ENCODE data around the gene MEGF8. TPM values are rescaled to one million over a fixed set of nuclear protein-coding genes. Genes with fewer than 3 reads are reported as not detected.

The MEGF8 gene
- total RNA-seq, 2 donors from 2014 or later: 9.9 to 24.1 TPM

- no peaks in the 10 kb centered on the region for H3K36me3 ChIP-seq (replicated peaks in 1 of 2; ENCODE audit: insufficient read depth in 1 of 2, low read depth in 2 of 2)
- 36 to 64% methylated on average over 17 to 29 of the region's 29 CpGs for WGBS, 2 donors
- TF ChIP-seq POLR2A (IDR thresholded peaks at IDR 0.05) (no peak), CTCF (IDR thresholded peaks at IDR 0.05) (no peak)
- no peak overlapping the region for H3K27ac ChIP-seq
- intact Hi-C loops (cut with DNase I): no loop called here
- no peak overlapping the region for H3K4me3 ChIP-seq
- no peaks in the 10 kb centered on the region for H3K9me3 ChIP-seq
- H3K4me1 ChIP-seq: peaks cover 37% of the 10 kb centered on the region
- ATAC-seq: no peak
- DNase-seq: no peak
- H3K27me3 ChIP-seq: peaks cover 0 to 14% of the 10 kb centered on the region in 2 donors
These were observed 2.0 kb upstream of the MEGF8 start for GRCh38 chr19:42323473-42323851.

- 4% methylated on average over 55 of the region's 92 CpGs; no CpG with 5 or more reads in 1 of the 2 donors for WGBS, 2 donors
- no peak overlapping the region for H3K4me3 ChIP-seq
- DNase-seq (peak; percentile 15 to 34 (median 26)), ATAC-seq (no peak)
- TF ChIP-seq POLR2A (IDR thresholded peaks at IDR 0.05) (no peak), CTCF (IDR thresholded peaks at IDR 0.05) (peak in 1 of 7 experiments; percentile 22)
- intact Hi-C loops (cut with DNase I): no loop called here
- no peaks in the 10 kb centered on the region for H3K9me3 ChIP-seq
- H3K36me3 ChIP-seq (replicated peaks in 1 of 2; ENCODE audit: insufficient read depth in 1 of 2, low read depth in 2 of 2): no peaks in the 10 kb centered on the region
- peaks cover 0 to 14% of the 10 kb centered on the region in 2 donors for H3K27me3 ChIP-seq
- no peak overlapping the region for H3K27ac ChIP-seq
- H3K4me1 ChIP-seq: peaks cover 37% of the 10 kb centered on the region
These were observed 1.4 kb upstream of the MEGF8 start for GRCh38 chr19:42323852-42324654.

- Histone ChIP-seq H3K27me3 (peaks cover 0 to 14% of the 10 kb centered on the region in 2 donors), H3K9me3 (no peaks in the 10 kb centered on the region), H3K36me3 (replicated peaks in 1 of 2; ENCODE audit: insufficient read depth in 1 of 2, low read depth in 2 of 2) (no peaks in the 10 kb centered on the region), H3K4me3 (no peak overlapping the region), H3K27ac (no peak overlapping the region), H3K4me1 (peaks cover 37% of the 10 kb centered on the region)
- DNase-seq (peak in 1 of 4 donors; percentile 29), ATAC-seq (no peak)
- 2 to 4% methylated on average over 14 to 32 of the region's 38 CpGs for WGBS, 2 donors
- TF ChIP-seq POLR2A (IDR thresholded peaks at IDR 0.05): no peak
- no peak for TF ChIP-seq CTCF (IDR thresholded peaks at IDR 0.05)
- intact Hi-C loops (cut with DNase I): no loop called here
These were observed 654 bp upstream of the MEGF8 start for GRCh38 chr19:42324655-42325307.

- intact Hi-C loops (cut with DNase I): no loop called here
- peak in 1 of 7 experiments; percentile 7 for TF ChIP-seq CTCF (IDR thresholded peaks at IDR 0.05)
- TF ChIP-seq POLR2A (IDR thresholded peaks at IDR 0.05): no peak
- DNase-seq (peak in 1 of 4 donors; percentile 22), ATAC-seq (peak; percentile 8)
- peak overlapping the region; percentile 71 to 72 for H3K4me3 ChIP-seq
- peaks cover 37% of the 10 kb centered on the region for H3K4me1 ChIP-seq
- WGBS, 2 donors: 5 to 20% methylated on average over 5 to 37 of the region's 37 CpGs
- no peaks in the 10 kb centered on the region for H3K9me3 ChIP-seq
- H3K27ac ChIP-seq: peak overlapping the region in 3 of 4 donors; percentile 53 to 72 (median 71)
- no peaks in the 10 kb centered on the region for H3K36me3 ChIP-seq (replicated peaks in 1 of 2; ENCODE audit: insufficient read depth in 1 of 2, low read depth in 2 of 2)
- peaks cover 0 to 14% of the 10 kb centered on the region in 2 donors for H3K27me3 ChIP-seq
These were observed 699 bp downstream of the MEGF8 start for GRCh38 chr19:42325896-42326771.
